ENCODE measurements around the gene DCAF15.
A peak's percentile ranks its signal among the peaks of the same experiment; 100 is the strongest.

Gene DCAF15

DNA sequence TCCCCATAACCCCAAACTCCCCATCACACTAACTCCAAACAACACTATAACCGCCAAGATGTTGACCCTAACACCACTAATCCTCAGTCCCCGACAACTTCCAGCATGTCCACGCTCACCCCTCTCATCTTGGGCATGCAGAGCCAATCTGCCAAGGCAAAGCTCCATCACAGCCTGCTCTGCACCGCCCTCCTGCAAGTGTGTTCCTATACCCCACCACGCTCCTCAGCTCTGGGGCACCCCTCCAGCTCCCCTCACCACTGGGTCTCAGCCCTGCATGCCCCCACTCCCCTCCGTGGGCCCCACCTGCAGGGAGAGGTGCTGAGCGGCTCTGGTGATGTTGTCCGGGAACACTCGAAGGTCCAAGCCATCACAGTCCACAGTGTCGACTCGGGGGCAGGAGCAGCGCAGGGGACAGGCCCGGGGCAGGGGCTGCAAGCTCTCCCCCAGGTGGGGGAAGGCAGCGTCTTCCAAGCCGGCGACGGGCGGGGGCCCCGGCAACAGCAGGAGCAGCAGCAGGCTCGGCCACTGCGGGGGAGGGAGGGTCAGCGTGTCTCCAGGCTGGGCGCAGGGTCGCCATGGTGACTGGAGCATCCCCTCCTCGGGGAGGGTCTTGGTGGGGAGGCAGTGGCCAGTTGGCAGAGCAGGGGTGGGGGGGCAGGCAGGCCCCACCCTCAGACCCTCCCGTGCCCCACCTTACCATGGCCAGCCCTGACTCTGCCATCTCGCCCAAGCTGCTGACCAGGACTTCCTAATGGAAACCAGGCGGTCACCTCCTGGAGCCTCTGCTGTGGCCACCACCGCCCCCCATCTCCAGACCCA, 14.6 kb upstream of the DCAF15 start:
- TF ChIP-seq ZNF274 (IDR thresholded peaks at IDR 0.05; ENCODE audit: low read depth, low read length), result no peak
- H3K4me3 ChIP-seq (ENCODE audit: low read length), result no peak overlapping the region

DNA sequence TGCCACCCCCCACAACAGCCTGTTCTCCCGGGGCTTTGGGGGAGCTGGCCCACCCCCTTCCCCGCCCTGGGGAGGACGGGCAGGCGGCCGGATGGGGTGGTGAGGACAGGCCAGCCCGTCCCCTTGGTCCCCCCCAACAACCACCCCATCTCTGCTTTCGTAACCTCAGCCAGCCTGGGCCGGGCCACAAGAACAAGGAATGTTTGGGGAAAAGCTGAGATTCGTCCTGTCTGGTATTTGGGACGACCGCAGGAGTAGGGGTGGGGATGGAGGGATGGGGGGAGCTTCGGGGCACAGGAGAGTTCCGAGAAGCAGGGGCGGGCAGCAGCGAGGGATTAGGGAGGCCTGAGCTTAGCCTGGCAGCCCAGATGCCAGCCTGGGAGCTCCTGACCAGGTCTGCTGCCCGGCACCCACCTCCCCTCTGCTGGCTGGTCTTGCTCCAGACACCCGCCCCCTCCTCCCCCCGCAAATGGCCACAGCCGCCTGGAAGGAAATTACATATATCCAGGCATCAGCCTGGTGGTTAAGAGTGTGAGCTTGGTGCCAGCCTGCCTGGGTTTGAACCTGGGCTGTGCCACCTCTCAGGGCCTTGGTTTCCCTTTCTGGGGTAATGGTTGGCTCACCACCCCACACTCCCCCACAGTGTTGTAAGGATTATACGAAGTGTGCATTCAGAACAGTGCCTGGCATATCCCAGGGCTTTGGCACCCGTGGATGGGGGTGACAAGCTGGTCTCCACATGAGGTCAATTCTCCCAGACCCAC, 13.8 kb upstream of the DCAF15 start, which contains the start of gene PODNL1:
Gene PODNL1, minus strand, starts transcription at position 117 of the 764 bp plus-strand sequence. CDS start 236 bp downstream, outside the sequence.
- H3K4me3 ChIP-seq (ENCODE audit: low read length), result no peak within 1 kb of the TSS
- TF ChIP-seq ZNF274 (IDR thresholded peaks at IDR 0.05; ENCODE audit: low read depth, low read length), result no peak

DNA sequence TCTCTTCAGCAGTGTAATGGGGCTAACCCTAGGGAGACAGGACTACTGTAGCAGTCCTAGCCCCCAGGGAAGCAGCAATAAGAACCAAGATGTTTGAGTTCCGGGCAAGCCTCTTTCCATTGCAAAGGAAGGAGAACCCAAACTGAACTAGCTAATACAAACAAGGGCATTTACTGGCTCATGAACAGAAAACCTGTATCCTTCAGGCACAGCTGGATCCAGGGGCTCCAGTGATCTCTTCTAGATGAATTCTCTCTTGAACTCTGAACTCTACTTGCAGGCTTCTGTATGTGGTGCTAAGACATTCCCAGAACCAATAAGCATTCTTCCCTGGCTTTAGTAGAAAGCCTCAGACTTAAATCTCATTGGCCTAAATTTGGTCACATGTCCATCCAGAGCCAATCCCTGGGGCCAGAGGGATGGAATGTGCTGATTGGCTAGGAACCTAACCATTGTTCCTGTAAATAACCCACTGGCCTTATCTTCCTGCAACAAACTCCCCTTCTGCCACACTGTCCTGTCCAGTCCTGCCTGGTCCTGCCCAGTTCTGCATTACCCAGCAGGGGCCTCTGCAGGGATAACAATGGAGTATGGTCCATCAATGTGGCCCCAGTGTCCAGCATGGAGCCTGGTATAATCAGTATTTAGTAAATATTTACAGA, 10.2 kb upstream of the DCAF15 start:
- H3K4me3 ChIP-seq (ENCODE audit: low read length), result no peak overlapping the region

DNA sequence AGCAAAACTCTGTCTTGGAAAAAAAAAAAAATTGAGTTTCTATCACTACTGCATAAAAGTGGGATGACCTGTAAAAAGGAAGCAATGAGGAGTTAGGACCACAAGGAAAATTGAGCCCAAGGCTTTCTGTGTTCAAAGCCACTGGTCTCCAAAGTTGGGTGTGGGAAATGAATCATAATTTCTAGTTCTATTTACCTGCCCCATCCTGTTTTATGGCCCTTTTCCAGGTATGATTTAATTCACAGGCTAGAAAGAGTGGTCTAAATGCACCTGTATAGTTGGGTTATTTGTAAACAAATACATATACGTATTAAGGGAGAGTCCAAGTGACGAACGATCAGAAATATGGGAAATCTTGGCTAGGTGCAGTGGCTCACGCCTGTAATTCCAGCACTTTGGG, 5.9 kb upstream of the DCAF15 start:
- TF ChIP-seq ZNF274 (IDR thresholded peaks at IDR 0.05; ENCODE audit: low read depth, low read length), result no peak
- no peak overlapping the region for H3K4me3 ChIP-seq (ENCODE audit: low read length)

More for the DNA sequence above, 10.2 kb upstream of the DCAF15 start:
- TF ChIP-seq ZNF274 (IDR thresholded peaks at IDR 0.05; ENCODE audit: low read depth, low read length), result no peak

DNA sequence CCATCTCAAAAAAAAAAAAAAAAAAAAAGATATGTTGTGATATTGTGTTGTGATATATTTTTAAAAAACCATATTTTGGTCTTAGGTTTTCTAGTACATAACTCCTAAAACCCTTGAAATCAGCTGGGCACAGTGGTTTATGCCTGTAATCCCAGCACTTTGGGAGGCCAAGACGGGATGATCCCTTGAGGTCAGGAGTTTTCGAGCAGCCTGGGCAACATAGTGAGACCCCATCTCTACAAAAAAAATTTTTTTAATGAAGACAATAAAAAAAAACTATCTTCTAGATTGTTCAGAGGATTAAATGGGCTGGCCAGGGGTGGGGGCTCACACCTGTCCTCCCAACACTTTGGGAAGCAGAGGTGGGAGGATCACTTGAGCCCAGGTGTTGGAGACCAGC, 1.3 kb upstream of the DCAF15 start:
- TF ChIP-seq ZNF274 (IDR thresholded peaks at IDR 0.05; ENCODE audit: low read depth, low read length), result no peak
- H3K4me3 ChIP-seq (ENCODE audit: low read length), result no peak overlapping the region

DNA sequence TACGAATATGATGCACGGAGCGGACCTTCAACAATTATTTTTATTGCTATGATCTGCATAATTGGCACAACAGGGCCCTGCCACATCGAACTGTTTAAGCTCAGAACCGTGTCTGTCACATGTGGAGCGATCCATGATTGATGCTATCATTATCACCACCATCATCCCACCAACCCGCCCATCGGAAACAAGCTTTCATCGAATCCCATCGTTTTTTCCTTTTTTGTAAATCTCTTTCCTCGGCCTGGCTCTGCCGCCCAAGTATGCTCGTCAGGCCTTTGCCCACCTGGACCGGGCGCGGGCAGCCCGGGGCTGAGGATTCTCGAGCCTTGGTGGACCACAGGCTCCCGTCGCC, 533 bp upstream of the DCAF15 start:
- TF ChIP-seq ZNF274 (IDR thresholded peaks at IDR 0.05; ENCODE audit: low read depth, low read length), result no peak
- H3K4me3 ChIP-seq (ENCODE audit: low read length), result peak overlapping the region; percentile 24; the same call in 1 of the 2 replicates

DNA sequence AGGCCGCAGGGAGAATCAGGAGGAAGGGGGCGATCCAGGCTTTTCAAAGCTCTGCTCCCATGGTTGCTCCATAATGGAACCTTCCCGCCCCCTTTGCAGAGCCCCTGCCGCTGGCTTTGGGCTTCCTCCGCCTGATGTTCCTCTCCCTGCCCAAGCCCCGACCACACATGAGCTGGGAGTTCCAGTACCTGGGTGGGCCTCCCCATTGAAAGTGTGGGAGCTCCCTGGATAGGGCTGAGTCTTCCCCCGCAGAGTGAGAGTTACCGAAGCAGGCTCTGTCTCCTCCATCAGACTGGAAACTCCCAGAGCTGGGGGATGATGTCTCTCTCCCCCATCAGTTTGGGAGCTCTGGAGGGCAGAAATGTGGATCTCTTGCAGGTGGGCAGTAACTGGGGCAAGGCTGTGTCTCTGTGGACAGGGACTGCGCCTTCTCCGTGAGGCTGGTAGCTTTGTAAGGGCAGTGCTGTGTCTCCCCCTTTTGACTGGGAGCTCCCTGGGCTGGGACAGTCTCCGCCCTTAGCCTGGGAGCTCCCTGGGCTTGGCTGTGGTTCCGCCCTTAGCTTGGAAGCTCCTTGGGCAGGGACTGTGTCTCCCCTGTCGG, 722 bp downstream of the DCAF15 start:
- H3K4me3 ChIP-seq (ENCODE audit: low read length), result peak overlapping the region; percentile 67
- no peak for TF ChIP-seq ZNF274 (IDR thresholded peaks at IDR 0.05; ENCODE audit: low read depth, low read length)

DNA sequence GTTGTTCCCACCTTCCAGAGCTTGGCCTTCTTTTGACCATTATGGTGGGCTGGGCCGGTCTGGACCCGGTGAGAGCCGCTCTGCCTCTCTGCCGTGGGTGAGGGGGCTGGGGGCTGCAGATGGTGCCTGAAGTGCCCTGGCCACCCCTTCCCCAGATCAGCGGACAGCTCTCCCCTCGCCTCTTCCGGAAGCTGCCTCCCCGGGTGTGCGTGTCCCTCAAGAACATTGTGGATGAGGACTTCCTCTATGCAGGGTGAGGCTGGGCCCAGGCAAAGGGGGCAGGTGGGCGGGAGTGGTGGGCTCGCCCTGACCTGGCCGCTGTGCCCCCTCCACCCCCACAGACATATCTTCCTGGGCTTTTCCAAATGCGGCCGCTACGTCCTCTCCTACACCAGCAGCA, 1.9 kb downstream of the DCAF15 start:
- TF ChIP-seq ZNF274 (IDR thresholded peaks at IDR 0.05; ENCODE audit: low read depth, low read length), result no peak
- no peak overlapping the region for H3K4me3 ChIP-seq (ENCODE audit: low read length)

DNA sequence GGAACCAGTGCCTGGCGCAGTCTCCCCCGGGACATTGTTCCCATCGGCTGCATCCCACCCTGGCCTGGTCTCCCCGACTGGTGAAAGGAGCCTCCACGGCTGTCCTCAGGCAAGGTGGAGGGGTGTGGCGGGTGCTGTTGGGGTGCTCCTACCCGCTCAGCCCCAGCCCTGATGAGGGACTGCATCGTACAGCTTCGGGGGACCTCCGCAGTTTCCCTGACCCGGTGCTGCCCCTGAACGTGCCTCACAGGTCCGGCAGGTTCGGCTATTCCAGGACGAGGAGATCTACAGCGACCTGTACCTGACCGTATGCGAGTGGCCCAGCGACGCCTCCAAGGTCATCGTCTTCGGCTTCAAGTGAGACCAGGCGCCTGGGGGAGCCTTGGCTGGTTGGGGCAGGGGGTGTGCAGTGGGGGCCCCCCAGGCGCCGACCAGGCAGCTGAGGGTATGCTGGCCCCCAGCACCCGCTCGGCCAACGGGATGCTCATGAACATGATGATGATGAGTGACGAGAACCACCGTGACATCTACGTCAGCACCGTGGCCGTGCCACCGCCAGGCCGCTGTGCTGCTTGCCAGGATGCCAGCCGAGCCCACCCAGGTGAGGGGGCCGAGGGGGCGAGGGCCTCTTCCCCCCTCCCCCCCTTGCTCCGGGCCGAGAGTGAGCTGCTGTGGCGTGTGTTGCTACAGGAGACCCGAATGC, 3.5 kb downstream of the DCAF15 start:
- no peak overlapping the region for H3K4me3 ChIP-seq (ENCODE audit: low read length)
- TF ChIP-seq ZNF274 (IDR thresholded peaks at IDR 0.05; ENCODE audit: low read depth, low read length), result no peak

DNA sequence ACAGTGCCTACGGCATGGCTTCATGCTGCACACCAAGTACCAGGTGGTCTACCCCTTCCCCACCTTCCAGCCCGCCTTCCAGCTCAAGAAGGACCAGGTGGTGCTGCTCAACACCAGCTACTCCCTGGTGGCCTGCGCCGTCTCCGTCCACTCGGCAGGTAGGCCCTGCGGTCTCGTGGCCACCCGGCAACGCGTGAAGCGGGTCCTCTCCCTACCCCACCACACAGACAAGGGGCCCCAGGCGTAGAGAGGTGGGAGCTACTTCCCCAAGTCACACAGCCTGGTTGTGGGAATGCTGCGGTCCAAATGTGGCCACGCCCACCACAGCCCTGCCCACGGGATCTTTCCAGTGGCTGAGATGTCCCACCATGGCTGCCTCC, 4.0 kb downstream of the DCAF15 start:
- TF ChIP-seq ZNF274 (IDR thresholded peaks at IDR 0.05; ENCODE audit: low read depth, low read length), result no peak
- H3K4me3 ChIP-seq (ENCODE audit: low read length), result no peak overlapping the region

DNA sequence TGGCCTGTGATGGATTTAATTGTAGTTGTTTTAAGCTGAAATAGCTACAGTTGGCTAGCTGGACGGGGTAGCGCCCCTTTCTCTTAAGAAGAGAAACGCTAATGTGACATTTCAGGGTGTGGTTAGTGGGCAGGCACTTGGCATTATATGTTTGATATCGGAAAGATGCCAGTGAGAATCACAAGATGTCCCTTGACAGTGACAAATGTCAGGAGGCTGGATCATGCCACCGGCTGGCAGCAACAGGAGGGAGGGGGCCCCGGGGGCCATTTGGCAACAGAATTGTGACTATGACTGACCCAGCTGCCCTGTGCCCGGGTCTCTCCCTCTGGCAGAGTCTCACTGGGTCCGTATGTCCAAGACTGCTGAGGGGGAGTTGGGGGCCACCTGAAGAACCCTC, 4.7 kb downstream of the DCAF15 start:
- no peak overlapping the region for H3K4me3 ChIP-seq (ENCODE audit: low read length)
- TF ChIP-seq ZNF274 (IDR thresholded peaks at IDR 0.05; ENCODE audit: low read depth, low read length), result no peak

DNA sequence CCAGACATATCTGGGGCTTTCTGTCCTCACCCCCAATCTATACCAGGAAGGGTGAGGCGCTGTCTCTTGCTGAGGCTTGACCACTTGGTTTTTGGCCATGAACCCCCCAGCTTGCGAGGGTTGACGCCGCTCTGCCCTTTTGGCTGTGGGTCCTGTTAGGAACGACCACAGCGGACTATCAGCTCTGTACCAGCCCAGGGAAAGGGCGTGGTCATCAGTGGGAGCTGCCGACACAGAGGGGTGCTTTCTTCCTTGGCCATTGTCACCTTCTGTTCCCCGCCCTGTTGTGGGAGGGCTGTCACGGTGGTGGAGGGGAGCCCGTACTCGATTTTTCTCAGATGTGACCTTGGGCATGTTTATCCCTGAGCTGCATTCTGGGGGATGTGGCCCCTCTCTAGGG, 5.7 kb downstream of the DCAF15 start:
- no peak for TF ChIP-seq ZNF274 (IDR thresholded peaks at IDR 0.05; ENCODE audit: low read depth, low read length)
- no peak overlapping the region for H3K4me3 ChIP-seq (ENCODE audit: low read length)

DNA sequence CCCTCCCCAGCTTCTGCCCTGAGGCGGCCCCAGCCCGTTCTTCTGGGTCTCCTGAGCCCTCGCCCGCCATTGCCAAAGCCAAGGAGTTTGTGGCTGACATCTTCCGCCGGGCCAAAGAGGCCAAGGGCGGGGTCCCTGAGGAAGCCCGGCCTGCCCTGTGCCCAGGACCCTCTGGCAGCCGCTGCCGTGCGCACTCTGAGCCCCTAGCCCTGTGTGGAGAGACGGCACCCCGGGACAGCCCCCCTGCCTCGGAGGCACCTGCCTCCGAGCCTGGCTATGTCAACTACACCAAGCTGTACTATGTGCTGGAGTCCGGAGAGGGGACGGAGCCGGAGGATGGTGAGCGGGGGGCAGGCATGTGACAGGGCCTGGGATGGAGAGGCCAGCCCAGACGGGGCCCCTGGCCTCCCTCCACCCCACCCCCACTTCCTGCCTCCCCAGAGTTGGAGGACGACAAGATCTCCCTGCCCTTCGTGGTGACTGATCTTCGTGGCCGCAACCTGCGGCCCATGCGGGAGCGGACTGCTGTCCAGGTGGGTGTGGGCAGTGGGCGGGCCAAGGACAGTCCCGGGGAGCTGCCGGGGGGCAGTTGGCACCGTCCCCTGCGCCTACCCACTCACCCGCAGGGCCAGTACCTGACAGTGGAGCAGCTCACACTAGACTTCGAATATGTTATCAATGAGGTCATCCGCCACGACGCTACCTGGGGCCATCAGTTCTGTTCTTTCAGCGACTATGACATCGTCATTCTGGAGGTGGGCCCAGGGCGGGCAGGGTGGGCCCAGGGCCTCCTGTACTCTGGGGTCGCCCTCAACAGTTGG, 7.0 kb downstream of the DCAF15 start:
- no peak for TF ChIP-seq ZNF274 (IDR thresholded peaks at IDR 0.05; ENCODE audit: low read depth, low read length)
- H3K4me3 ChIP-seq (ENCODE audit: low read length), result no peak overlapping the region

All from GM08714 (cell line).